ENCODE data around the gene MT1A. TPM values are rescaled to one million over a fixed set of nuclear protein-coding genes. Genes with fewer than 3 reads are reported as not detected.

MT1A gene
- total RNA-seq, 1 donor from 2014 or later = not detected

DNA sequence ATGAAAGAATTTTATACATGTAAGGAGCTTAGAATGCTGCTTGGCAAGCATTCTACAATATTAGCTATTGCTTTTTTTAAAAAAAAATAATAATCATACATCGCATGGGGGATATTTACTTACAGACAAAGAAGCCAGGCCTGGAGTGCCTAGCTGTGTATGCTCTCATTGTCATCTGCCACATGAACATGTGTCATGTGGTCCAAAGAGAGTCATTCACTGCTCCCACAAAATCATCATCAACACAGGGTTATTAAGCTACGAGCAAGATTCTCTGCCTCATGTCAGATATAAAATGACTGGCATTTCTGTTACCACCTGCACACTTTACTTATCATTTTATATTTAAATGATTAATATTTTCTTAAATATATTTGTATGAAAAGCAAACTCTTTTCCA is 14.8 kb upstream of the MT1A start:
- TF ChIP-seq CTCF (IDR thresholded peaks at IDR 0.05) = no peak
- H3K9me3 Mint-ChIP-seq (ENCODE audit: unreplicated experiment) = no peaks in the 10 kb centered on the region

DNA sequence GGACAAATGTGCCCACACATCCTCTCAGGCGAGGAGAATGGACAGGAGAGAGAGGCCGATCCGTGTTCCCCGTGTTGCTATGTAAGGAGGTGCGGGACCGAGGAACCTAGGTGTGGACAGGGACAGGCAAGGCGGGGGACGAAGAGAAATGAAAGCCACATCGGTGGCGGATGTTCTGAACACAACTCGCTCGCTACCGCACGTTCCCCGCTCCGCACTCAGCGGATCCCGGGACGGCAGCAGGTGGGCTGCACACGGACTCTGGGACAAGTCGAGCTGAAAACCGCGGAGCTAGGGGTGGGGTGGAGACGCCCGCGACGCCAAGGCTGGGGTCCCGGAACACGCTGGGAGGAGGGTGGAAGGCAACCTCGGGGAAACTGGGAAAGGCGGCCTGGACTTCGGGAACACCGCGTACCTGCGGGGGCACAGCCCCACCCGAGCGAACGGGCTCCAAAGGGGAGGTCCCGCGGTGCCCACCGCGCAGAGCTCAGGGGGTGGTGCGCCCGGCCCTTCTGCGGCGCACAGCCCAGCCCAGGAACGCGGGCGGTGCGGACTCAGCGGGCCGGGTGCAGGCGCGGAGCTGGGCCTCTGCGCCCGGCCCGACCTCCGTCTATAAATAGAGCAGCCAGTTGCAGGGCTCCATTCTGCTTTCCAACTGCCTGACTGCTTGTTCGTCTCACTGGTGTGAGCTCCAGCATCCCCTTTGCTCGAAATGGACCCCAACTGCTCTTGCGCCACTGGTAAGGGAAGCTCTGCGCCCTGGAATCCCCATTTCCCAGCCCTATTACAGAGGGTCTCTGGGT is 13.1 kb upstream of the MT1A start, which contains the start of gene MT1E:
Gene MT1E (plus strand): TSS at position 642 of the 803 bp plus-strand sequence. CDS start 71 bp downstream, at position 713.
- Mint-ChIP-seq H3K4me3 (ENCODE audit: unreplicated experiment) (peak within 1 kb of the TSS; percentile 79), H3K27ac (ENCODE audit: unreplicated experiment) (peak within 1 kb of the TSS; percentile 83), H3K4me1 (ENCODE audit: unreplicated experiment) (peaks cover 34% of the 10 kb centered on the region), H3K36me3 (ENCODE audit: unreplicated experiment) (no peaks in the 10 kb centered on the region), H3K9me3 (ENCODE audit: unreplicated experiment) (no peaks in the 10 kb centered on the region), H3K27me3 (ENCODE audit: unreplicated experiment) (no peaks in the 10 kb centered on the region)
- DNase-seq (ENCODE audit: extremely low spot score, unreplicated experiment) = no peak
- TF ChIP-seq CTCF (IDR thresholded peaks at IDR 0.05) = no peak

More for the DNA sequence above, 14.8 kb upstream of the MT1A start:
- Mint-ChIP-seq H3K27ac (ENCODE audit: unreplicated experiment) (no peak overlapping the region), H3K27me3 (ENCODE audit: unreplicated experiment) (no peaks in the 10 kb centered on the region), H3K4me3 (ENCODE audit: unreplicated experiment) (no peak overlapping the region), H3K4me1 (ENCODE audit: unreplicated experiment) (peaks cover 33% of the 10 kb centered on the region), H3K36me3 (ENCODE audit: unreplicated experiment) (no peaks in the 10 kb centered on the region)
- DNase-seq (ENCODE audit: extremely low spot score, unreplicated experiment) = no peak

GRCh38 chr16:56625943-56626654 is 12.4 kb upstream of the MT1A start:
- DNase-seq (ENCODE audit: extremely low spot score, unreplicated experiment) = no peak
- H3K4me3 Mint-ChIP-seq (ENCODE audit: unreplicated experiment) = peak overlapping the region; percentile 79
- H3K27ac Mint-ChIP-seq (ENCODE audit: unreplicated experiment) = peak overlapping the region; percentile 68
- TF ChIP-seq CTCF (IDR thresholded peaks at IDR 0.05) = no peak
- no peaks in the 10 kb centered on the region for H3K36me3 Mint-ChIP-seq (ENCODE audit: unreplicated experiment)
- H3K27me3 Mint-ChIP-seq (ENCODE audit: unreplicated experiment) = no peaks in the 10 kb centered on the region
- peaks cover 34% of the 10 kb centered on the region for H3K4me1 Mint-ChIP-seq (ENCODE audit: unreplicated experiment)
- H3K9me3 Mint-ChIP-seq (ENCODE audit: unreplicated experiment) = no peaks in the 10 kb centered on the region

GRCh38 chr16:56626685-56627084 is 11.8 kb upstream of the MT1A start:
- H3K9me3 Mint-ChIP-seq (ENCODE audit: unreplicated experiment) = no peaks in the 10 kb centered on the region
- no peaks in the 10 kb centered on the region for H3K27me3 Mint-ChIP-seq (ENCODE audit: unreplicated experiment)
- H3K36me3 Mint-ChIP-seq (ENCODE audit: unreplicated experiment) = no peaks in the 10 kb centered on the region
- no peak for TF ChIP-seq CTCF (IDR thresholded peaks at IDR 0.05)
- peaks cover 32% of the 10 kb centered on the region for H3K4me1 Mint-ChIP-seq (ENCODE audit: unreplicated experiment)
- H3K4me3 Mint-ChIP-seq (ENCODE audit: unreplicated experiment) = peak overlapping the region; percentile 79
- no peak for DNase-seq (ENCODE audit: extremely low spot score, unreplicated experiment)
- H3K27ac Mint-ChIP-seq (ENCODE audit: unreplicated experiment) = peak overlapping the region; percentile 68

Measured in osteocyte (in vitro differentiated cells).